Right lobe of liver (tissue), 6 donors: ENCODE data around the gene CCDC127. TPM values are rescaled to one million over a fixed set of nuclear protein-coding genes. Genes with fewer than 3 reads are reported as not detected.

Source experiments
- ATAC-seq, 4 donors: fragments of 200-7000 bp; cut with Tn5 transposase; one replicate each; pipeline ENCODE4 v1.9.1; 2020; ENCODE audit warnings: mild to moderate bottlenecking in 4 of 4, moderate library complexity in 4 of 4
- DNase-seq, 3 donors: peaks; one replicate each; pipeline ENCODE4 v3.0.0-alpha.2; 2020
- H3K27ac ChIP-seq, 3 donors: fragments of 200-600 bp; one replicate each; pipeline ENCODE4 v1.8.0; 2022
- H3K27me3 ChIP-seq, 2 donors: fragments of 200-600 bp; one replicate each; pipeline ENCODE4 v1.8.0; 2022
- H3K36me3 ChIP-seq, 4 donors: fragments of 200-600 bp; sonication (generic) in 1 of 4; one replicate each; pipeline versions ENCODE4 v1.5.1 to v1.8.0; 2017 to 2022; ENCODE audit warnings: control low read depth in 1 of 4
- H3K4me1 ChIP-seq, 4 donors: fragments of 200-600 bp; sonication (generic) in 1 of 4; one replicate each; pipeline versions ENCODE4 v1.5.1 to v1.8.0; 2017 to 2022; ENCODE audit warnings: control low read depth in 1 of 4
- H3K4me3 ChIP-seq, 3 donors: fragments of 200-600 bp; one replicate each; pipeline ENCODE4 v1.8.0; 2022
- H3K9me3 ChIP-seq, 4 donors: fragments of 200-600 bp; sonication (generic) in 1 of 4; one replicate each; pipeline versions ENCODE4 v1.5.1 to v1.8.0; 2017 to 2022; ENCODE audit warnings: control low read depth in 1 of 4
- POLR2A ChIP-seq: fragments of 450-650 bp; IDR thresholded peaks from one replicate; pipeline ENCODE4 v1.6.1; 2017; ENCODE audit warnings: antibody characterized with exemption, mild to moderate bottlenecking
- WGBS: methylation state at CpG from one replicate; pipeline ENCODE4 v1.1.6; 2018; ENCODE audit warnings: low coverage, low lambda C conversion rate; ENCODE audit not compliant: insufficient coverage; ENCODE audit errors: missing lambda C conversion rate; 5-methylcytosine and 5-hydroxymethylcytosine counted together
- intact Hi-C, 2 donors: fragments of 100-400 bp; cut with DNase I; formaldehyde crosslinking; loops; one replicate each; pipeline versions ENCODE4 v1.11.2 to v1.14.1; 2022
- total RNA-seq, 6 experiments: library from RNA; depleted of rRNA in 2 of 6; stranded (reverse); fragments of >200 nt in 2 of 6; fragmentation: NEBNext Ultra II Directional in 3 of 6; extraction: Animal tissue kit (Norgen Biotek cat#: 25700) in 3 of 6; gene quantifications; one replicate each; pipeline versions ENCODE4 v1.1.0 to v1.2.4, GENCODE V29; 2016 to 2023
- TF ChIP-seq, protein P1 (sequence below), 4 donors: fragments of 200-600 bp in 3 of 4; fragments of 450-650 bp in 1 of 4; IDR thresholded peaks; one replicate each; pipeline versions ENCODE4 v1.5.1 to v1.8.0; 2016 to 2022; ENCODE audit warnings: antibody characterized with exemption in 4 of 4, mild to moderate bottlenecking in 2 of 4
- donor health status: DM: no; HTN: yes; CAD: no.
- donor health status: DM: no; HTN: no; CAD: no.
- donor health status: DM: no; HTN: no; CAD: no.
- donor health status: DM: no; HTN: yes; CAD: no.
- donor health status: DM: no; HTN: yes; CAD: no.

Gene CCDC127
- total RNA-seq, 6 experiments from 2014 or later = 1.2 to 3.6 (median 2.2) TPM

DNA sequence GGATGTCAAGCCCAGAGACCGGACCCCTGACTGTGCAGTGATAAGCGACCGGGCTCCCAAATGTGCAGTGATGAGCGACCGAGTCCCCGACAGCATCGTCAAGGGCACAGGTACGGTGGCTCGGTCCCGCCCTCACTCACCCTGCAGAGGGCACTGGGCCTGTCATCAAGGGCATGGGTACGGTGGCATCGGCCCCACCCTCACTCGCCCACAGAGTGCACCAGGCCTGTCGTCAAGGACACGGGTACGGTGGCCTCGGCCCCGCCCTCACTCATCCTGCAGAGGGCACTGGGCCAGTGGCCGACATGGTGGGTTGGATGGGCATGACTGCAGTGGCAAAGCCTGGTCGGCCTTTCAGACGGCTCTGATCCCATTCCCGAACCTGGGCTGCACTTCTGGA lies 36.4 kb downstream of the CCDC127 start:
- no CpG with 5 or more reads among the region's 22 CpGs for WGBS
- no peak for TF ChIP-seq POLR2A
- TF ChIP-seq, protein P1, sequence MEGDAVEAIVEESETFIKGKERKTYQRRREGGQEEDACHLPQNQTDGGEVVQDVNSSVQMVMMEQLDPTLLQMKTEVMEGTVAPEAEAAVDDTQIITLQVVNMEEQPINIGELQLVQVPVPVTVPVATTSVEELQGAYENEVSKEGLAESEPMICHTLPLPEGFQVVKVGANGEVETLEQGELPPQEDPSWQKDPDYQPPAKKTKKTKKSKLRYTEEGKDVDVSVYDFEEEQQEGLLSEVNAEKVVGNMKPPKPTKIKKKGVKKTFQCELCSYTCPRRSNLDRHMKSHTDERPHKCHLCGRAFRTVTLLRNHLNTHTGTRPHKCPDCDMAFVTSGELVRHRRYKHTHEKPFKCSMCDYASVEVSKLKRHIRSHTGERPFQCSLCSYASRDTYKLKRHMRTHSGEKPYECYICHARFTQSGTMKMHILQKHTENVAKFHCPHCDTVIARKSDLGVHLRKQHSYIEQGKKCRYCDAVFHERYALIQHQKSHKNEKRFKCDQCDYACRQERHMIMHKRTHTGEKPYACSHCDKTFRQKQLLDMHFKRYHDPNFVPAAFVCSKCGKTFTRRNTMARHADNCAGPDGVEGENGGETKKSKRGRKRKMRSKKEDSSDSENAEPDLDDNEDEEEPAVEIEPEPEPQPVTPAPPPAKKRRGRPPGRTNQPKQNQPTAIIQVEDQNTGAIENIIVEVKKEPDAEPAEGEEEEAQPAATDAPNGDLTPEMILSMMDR (IDR thresholded peaks at IDR 0.05) = no peak
- intact Hi-C loops = no loop called here
- Histone ChIP-seq H3K9me3 (no peaks in the 10 kb centered on the region), H3K4me1 (no peaks in the 10 kb centered on the region), H3K4me3 (no peak overlapping the region), H3K36me3 (no peaks in the 10 kb centered on the region), H3K27me3 (no peaks in the 10 kb centered on the region), H3K27ac (no peak overlapping the region)
- DNase-seq = no peak
- no peak for ATAC-seq

DNA sequence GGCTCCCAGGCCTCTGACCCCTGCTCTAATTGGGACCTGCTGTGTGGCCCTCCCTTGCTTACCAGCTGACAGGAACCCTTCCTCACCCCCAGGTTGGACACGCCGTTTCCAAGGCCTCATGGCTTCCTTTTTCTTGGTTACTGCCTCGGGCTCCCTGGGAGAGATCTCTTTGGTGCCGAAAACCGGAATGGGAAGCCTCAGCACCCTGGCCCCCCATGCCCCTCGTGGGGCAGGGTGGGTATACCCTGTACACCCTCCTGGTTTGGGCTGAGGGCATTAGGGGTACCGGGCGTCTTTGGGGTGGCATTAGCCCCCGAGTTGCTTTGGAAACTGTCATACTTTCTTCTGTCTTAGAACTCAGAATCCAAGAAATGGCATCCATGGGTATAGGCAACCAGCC lies 36.8 kb downstream of the CCDC127 start:
- 50% methylated on average over 3 of the region's 9 CpGs for WGBS
- Histone ChIP-seq H3K9me3 (no peaks in the 10 kb centered on the region), H3K27me3 (no peaks in the 10 kb centered on the region), H3K4me1 (no peaks in the 10 kb centered on the region), H3K27ac (no peak overlapping the region), H3K4me3 (no peak overlapping the region), H3K36me3 (no peaks in the 10 kb centered on the region)
- intact Hi-C loops = no loop called here
- TF ChIP-seq, protein P1 (IDR thresholded peaks at IDR 0.05) = no peak
- TF ChIP-seq POLR2A = no peak
- DNase-seq (no peak), ATAC-seq (no peak)

DNA sequence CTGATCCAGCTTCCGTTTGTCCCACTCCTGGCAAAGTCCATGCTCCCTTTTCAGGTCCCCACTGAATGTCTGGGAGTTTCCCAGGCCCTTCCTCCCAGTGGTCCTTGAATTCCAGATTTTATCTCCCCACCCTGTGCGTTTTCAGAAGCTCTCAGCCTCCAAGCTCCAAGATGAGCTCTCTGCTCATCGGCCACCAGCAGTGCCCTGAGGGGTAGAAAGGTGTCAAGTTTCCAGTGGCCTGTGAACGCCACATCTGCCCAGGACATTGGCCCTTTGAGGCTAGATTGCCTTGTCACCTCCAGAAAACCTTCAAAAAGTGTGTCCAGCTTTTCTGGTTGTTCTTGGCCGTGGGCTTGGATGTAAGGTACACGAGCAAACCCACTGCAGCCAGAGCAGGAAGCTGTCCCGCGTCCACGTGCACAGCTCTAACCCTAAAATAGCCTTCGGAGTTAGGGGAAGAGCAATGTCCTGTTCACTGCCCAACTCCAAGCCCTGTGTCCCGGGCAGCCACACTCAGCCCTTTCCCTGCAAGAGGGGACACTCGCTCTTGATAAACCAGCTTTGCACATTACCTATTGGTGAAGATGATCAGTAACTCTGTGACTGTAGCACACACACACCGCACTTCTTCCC lies 37.6 kb downstream of the CCDC127 start:
- intact Hi-C loops = no loop called here

DNA sequence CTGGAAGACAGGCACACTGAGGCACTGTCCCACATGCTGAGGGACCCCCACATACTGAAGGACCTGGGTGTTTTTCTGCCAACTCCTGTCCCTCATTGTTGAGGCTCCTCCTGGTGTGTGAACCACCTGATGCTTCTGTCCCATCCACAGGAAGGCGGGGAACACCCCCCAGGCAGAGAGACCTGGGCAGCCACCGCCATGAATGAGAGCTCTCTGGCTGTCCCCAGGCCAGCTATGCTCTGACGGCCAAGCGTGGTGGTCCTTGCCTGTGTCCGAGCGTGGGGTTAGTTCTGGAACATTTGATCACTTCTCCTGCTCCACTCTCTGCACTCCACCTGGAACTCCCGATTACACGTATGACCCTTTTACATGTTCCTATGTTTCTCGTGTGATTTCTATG lies 38.6 kb downstream of the CCDC127 start:
- H3K9me3 ChIP-seq = no peaks in the 10 kb centered on the region
- DNase-seq (no peak), ATAC-seq (no peak)
- H3K4me3 ChIP-seq = no peak overlapping the region
- H3K4me1 ChIP-seq = no peaks in the 10 kb centered on the region
- H3K27ac ChIP-seq = no peak overlapping the region
- 75% methylated on average over 5 of the region's 9 CpGs for WGBS
- no peaks in the 10 kb centered on the region for H3K27me3 ChIP-seq
- H3K36me3 ChIP-seq = no peaks in the 10 kb centered on the region
- intact Hi-C loops = no loop called here
- TF ChIP-seq POLR2A = no peak
- TF ChIP-seq, protein P1 (IDR thresholded peaks at IDR 0.05) = no peak

More for the DNA sequence above, 37.6 kb downstream of the CCDC127 start:
- 87% methylated on average over 6 of the region's 13 CpGs for WGBS
- no peak overlapping the region for H3K4me3 ChIP-seq
- no peaks in the 10 kb centered on the region for H3K4me1 ChIP-seq
- no peaks in the 10 kb centered on the region for H3K36me3 ChIP-seq
- DNase-seq = no peak
- no peaks in the 10 kb centered on the region for H3K27me3 ChIP-seq
- H3K27ac ChIP-seq = no peak overlapping the region
- H3K9me3 ChIP-seq = no peaks in the 10 kb centered on the region
- TF ChIP-seq, protein P1 (IDR thresholded peaks at IDR 0.05) = no peak
- TF ChIP-seq POLR2A = no peak
- no peak for ATAC-seq

DNA sequence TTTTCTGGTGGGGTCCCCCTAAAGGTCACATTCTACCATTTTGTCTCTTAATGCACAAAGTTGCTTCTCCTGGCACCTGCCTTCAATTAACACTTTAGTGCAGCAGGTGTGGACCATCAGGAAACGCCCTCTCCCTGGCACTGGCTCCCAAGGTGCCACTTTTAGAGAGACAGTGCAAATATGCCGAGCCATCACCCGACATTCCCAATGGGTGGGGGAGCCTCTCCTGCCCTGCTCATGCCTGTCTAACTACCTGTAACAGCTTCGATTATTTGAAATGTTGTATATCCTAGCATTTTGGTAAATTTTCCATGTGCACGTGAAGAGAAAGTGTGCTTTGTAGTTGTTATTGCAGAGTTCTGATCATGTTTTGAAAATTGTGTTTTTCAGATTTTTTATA lies 39.8 kb downstream of the CCDC127 start:
- TF ChIP-seq, protein P1 (IDR thresholded peaks at IDR 0.05) = no peak
- TF ChIP-seq POLR2A = no peak
- intact Hi-C loops = no loop called here

More for the DNA sequence above, 39.8 kb downstream of the CCDC127 start:
- H3K9me3 ChIP-seq = no peaks in the 10 kb centered on the region
- ATAC-seq (no peak), DNase-seq (no peak)
- H3K4me3 ChIP-seq = no peak overlapping the region
- no peaks in the 10 kb centered on the region for H3K27me3 ChIP-seq
- no peak overlapping the region for H3K27ac ChIP-seq
- no peaks in the 10 kb centered on the region for H3K36me3 ChIP-seq
- WGBS = 67% methylated on average over 5 of the region's 5 CpGs
- H3K4me1 ChIP-seq = no peaks in the 10 kb centered on the region
